Cortex of kidney (tissue), 1 donor: ENCODE data around the gene KLK7.
"Not testable (repeated sequence)": the region's sequence is repeated elsewhere in the genome, so short reads cannot be mapped to it uniquely, and the experiment has no call there.

Experiments
- DNase-seq: peaks from one replicate; lab custom pipeline; 2025; lab: John Stamatoyannopoulos, UW

KLK7 gene

DNA sequence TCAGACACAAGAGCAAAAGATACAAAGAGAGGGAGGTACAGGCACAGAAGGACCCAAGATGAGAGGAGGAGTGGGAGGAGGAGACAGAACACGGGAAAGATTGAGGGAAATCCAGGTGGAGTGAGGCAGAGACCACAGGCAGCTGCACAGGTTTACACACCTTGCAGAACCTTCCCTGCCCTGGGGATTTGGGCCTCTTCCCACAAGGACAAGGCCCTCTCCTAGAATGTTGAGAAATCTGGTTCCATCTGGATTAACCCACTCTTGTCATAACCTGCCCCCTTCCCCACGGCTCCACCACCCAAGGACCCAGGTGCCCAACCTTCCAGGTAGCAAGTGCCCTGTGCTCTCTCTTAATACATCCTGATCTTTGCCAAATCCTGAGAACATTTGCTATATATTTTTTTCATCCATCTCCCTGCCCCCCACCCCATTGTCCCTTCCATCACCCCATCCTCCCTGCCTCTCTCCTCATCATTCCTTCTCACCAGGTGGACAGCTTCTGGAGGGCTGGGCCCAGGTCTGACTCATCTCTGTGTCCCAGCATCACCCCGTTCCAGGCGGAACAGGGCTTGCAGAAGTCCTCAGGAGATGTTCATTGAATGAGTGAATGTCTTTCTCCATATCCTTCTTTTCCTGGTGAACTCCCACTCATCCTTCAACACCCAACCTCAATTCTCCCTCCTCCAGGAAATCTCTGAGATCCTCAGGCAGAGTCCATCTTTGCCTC, 26.5 kb upstream of the KLK7 start:
- no peak for DNase-seq

- no peak for DNase-seq
Measured at GRCh38 chr19:51009061-51009891, 25.6 kb upstream of the KLK7 start.

- DNase-seq, result no peak
Measured at GRCh38 chr19:51007488-51007887, 23.8 kb upstream of the KLK7 start.

GRCh38 chr19:51006406-51006805, 22.7 kb upstream of the KLK7 start:
- DNase-seq, result no peak

DNA sequence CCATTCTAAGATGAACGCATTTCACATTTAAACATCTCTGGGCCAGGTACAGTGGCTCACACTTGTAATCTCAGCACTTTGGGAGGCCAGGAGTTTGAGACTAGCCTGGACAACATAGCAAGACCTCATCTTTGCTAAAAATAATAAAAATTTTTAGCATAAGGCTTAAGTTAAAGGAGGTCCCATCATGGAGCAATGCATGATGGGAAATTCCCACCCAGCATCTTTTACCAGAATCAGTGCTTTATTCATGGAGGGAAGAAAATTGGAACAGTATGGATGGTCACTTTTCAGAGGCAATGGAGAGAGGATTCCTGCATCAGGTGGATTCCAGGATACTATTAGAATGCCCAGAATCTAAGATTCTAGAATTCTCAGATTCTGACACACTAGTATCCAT, 21.5 kb upstream of the KLK7 start:
- no peak for DNase-seq

DNA sequence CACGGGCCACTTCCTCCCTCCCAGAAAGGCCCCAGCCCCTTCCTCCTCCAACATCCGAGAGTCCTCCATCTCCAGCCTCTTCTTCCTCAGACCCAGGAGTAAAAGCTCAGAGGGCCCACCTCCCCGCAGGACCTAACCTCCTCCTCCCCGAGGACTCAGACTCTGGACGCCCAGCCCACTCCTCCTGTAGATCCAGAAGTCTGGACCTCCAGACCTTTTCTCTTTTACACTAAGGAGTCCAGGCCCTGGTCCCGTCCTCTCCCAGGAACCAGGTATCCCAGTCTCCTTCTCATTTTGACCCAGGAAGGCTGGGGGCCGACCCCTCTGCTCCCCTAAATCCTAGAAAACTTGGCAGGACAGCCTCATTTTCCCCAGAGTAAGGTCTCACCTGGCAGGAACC, 19.6 kb upstream of the KLK7 start:
- DNase-seq, result no peak

GRCh38 chr19:51002542-51003311, 19.0 kb upstream of the KLK7 start:
- DNase-seq, result no peak

DNA sequence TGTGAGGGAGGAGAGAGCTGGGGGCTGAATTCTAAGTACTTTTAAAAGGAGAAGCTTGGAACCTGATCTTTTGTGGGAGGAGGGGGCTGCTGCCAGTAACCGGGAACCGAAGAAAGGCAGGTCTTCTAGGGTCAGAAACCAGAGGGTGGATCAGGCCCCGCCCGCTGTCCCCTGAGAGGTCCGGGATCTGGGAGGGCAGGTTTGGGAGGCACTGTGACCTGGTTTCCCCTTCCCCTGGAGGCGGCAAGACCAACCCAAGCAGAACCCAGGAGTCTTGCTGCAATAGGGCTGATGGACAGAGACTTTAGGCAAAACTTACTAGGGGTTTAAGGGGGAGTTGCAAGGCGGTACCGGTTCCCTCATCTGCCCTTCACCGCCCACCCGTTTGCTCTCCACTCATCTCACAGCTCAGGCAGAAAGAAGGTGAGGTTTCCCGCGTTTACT, 18.4 kb upstream of the KLK7 start:
- no peak for DNase-seq

- DNase-seq, result no peak
Measured at GRCh38 chr19:51001515-51001914, 17.8 kb upstream of the KLK7 start, which contains the start of gene KLK8. Gene KLK8 (minus strand): TSS chr19:51001604. CDS start chr19:51001167, 437 bp downstream.

DNA sequence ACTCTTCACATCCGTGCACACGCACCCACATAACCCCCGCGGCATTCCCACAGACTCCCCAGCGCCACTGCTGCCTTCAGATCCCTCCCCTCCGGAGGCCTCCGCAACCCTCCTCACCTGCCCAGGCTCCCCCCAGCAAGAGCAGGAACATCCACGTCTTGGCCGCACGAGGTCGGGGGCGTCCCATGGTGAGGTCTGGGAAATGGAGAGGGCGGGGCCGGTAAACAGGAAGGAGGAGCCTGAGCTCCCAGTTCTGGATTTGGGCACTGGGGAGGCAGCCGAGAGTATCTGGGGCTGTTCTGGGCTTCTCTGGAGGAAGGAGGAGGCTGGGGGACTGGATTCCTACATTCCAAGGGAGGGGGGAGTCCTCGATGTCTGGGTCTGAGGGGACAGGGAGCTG, 17.3 kb upstream of the KLK7 start:
- DNase-seq, result no peak

- DNase-seq, result no peak
Measured at GRCh38 chr19:51000426-51000825, 16.7 kb upstream of the KLK7 start.

GRCh38 chr19:50998686-50999085, 15.0 kb upstream of the KLK7 start:
- no peak for DNase-seq

DNA sequence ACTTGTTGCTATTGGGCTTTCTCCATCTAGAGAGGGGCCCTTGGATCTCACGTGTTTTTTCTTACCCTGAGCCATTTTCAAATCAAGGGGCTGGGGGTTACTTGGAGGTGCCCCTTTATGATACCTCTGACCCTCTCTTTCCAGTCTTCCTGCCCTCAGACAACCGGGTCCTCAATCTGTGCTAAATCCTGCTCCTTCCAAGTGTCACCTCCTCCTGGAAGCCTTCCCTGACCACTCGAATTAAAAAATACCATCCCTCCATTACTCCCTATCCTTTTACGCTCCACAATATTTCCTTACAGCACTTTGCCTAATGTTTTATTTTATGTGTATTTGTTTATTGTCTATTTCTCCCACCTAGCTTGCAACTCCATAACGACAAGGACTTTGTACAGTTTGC, 14.3 kb upstream of the KLK7 start:
- no peak for DNase-seq

GRCh38 chr19:50994129-50994528, 10.4 kb upstream of the KLK7 start:
- no peak for DNase-seq

- no peak for DNase-seq
Measured at GRCh38 chr19:50992666-50993035, 8.9 kb upstream of the KLK7 start.

DNA sequence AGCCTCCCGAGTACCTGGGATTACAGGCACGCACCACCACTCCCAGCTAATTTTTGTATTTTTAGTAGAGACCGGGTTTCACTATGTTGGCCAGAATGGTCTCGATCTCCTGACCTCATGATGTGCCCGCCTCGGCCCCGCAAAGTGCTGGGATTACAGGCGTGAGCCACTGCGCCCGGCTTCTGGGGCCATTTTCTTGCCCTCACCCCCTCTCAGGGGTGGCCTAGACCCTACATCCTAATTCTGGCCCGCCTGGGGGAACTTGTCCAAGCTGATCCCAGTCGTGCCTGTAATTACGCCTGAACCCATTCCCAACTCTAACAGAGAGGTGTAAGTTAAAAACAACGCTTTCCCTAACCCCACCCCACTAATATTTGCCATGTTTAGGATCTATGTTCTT, 699 bp upstream of the KLK7 start:
- not testable (repeated sequence) for DNase-seq

DNA sequence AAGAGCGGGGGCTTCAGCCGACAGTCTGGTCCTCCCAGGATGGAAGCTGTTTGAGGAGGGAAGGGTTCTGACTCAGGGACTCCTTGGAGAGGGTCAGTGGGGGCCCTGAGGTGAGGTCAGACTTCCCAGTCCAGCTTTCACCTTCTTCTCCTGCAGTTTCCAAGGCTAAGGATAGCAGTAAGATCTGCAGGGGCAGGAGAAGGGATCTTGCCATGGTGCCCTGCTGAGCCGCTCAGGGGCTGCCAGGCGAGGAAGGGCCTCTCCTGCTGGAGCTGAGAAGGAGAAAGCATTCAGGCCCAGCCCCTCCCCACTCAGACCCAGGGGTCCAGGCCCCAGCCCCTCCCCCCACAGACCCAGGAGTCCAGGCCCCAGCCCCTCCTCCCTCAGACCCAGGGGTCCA, 1.5 kb downstream of the KLK7 start:
- no peak for DNase-seq

GRCh38 chr19:50981587-50982146, 2.0 kb downstream of the KLK7 start:
- DNase-seq, result no peak

DNA sequence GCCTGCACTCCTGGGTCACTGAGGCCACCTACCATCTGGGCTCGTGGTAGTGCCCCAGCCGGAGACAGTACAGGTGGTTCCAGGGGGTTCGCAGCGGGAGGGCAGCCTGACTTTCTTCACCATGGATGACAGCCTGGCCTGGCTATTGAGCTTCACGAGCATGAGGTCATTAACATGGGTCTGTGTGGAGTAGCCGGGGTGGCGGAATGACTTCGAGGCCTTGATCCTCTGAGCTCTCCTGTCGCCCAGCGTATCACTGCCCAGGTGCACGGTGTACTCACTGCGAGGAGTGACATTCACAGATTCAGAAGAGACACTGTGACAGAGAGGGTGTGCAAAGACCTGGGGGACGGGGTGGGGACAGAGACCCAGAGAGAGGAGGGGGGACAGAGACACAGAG, 3.5 kb downstream of the KLK7 start:
- no peak for DNase-seq

DNA sequence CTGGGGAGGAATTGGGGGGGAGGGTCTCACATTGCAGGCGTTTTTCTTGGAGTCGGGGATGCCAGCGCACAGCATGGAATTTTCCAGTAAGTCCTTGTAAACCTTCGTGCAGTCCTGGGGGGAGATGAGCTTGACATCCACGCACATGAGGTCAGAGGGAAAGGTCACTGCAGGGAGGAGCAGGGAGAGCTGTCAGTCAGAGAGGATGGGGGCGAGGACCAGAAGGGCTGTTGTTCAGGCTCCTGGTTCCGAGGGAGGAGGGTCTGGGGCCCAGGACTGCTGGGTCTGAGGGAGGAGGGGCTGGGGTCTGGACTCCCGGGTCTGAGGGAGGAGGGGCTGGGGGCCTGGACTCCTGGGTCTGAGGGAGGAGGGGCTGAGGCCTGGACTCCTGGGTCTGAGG, 4.0 kb downstream of the KLK7 start:
- DNase-seq, result no peak

- DNase-seq, result no peak
Measured at GRCh38 chr19:50978772-50979390, 4.8 kb downstream of the KLK7 start.

DNA sequence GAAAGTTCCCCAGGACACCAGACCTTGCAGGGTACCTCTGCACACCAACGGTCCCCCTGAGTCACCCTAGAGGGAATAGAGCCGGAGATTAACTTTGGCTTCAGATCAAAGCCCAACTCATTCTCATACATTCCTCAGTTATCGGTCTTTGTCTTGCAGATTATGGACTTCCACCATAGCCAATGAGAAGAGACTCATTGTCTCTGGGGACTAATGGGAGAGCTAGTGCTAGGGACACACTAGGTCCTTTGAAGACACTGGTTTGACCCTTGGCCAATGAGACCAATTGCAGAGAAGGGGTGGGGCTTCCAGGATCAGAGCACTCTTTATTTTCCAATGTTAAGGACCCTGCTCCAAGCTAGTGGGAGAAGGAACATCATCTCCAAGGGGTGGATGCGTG, 6.1 kb downstream of the KLK7 start:
- no peak for DNase-seq
